IPS-18a (cell line): ENCODE measurements around the gene DET1.

Experiments used
- H3K27ac ChIP-seq: one replicate; pipeline ENCODE4 v1.5.1; 2013; ENCODE audit warnings: low read length
- H3K27me3 ChIP-seq: one replicate; pipeline ENCODE4 v1.6.1; 2013; ENCODE audit warnings: mild to moderate bottlenecking, low read length; ENCODE audit not compliant: control insufficient read depth, insufficient read depth
- H3K36me3 ChIP-seq: one replicate; pipeline ENCODE4 v1.6.1; 2013; ENCODE audit warnings: low read depth, low read length; ENCODE audit not compliant: control insufficient read depth
- H3K4me1 ChIP-seq: one replicate; pipeline ENCODE4 v1.6.1; 2013; ENCODE audit warnings: low read depth, low read length; ENCODE audit not compliant: control insufficient read depth
- H3K4me3 ChIP-seq: one replicate; pipeline ENCODE4 v1.5.1; 2013; ENCODE audit warnings: low read length
- H3K9ac ChIP-seq: one replicate; pipeline ENCODE4 v1.6.1; 2013; ENCODE audit warnings: mild to moderate bottlenecking, low read length, moderate library complexity
- H3K9me3 ChIP-seq: one replicate; pipeline ENCODE4 v1.6.1; 2013; ENCODE audit warnings: low read depth, low read length; ENCODE audit not compliant: control insufficient read depth

The DET1 gene

DNA sequence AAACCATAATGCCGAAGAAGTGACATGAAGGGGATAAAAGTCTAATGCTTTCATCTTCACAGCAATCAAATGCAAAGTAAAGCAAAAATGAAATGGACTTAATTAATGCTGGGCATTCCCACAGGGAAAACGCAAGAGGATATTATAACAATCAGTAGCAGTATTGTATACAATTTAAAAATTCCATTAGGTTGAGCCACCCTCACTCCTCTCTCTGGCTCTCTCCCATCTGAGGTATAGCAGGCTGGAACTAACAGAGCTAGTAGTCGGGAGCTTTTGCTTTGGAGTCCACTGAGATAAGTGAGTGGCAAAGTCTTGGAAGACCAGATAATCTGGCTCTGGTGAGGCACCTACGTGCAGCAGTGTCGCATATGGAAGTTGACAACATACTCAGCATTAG is 33.9 kb downstream of the DET1 start:
- Histone ChIP-seq H3K9ac (no peak overlapping the region), H3K36me3 (no peaks in the 10 kb centered on the region), H3K4me3 (no peak overlapping the region), H3K9me3 (no peaks in the 10 kb centered on the region), H3K27me3 (no peaks in the 10 kb centered on the region), H3K27ac (no peak overlapping the region), H3K4me1 (no peaks in the 10 kb centered on the region)

GRCh38 chr15:88512078-88512477 is 34.4 kb downstream of the DET1 start:
- Histone ChIP-seq H3K4me1 (no peaks in the 10 kb centered on the region), H3K9me3 (no peaks in the 10 kb centered on the region), H3K9ac (no peak overlapping the region), H3K36me3 (no peaks in the 10 kb centered on the region), H3K27me3 (no peaks in the 10 kb centered on the region), H3K4me3 (no peak overlapping the region), H3K27ac (no peak overlapping the region)

- Histone ChIP-seq H3K4me3 (no peak overlapping the region), H3K36me3 (no peaks in the 10 kb centered on the region), H3K27ac (no peak overlapping the region), H3K4me1 (no peaks in the 10 kb centered on the region), H3K9me3 (no peaks in the 10 kb centered on the region), H3K27me3 (no peaks in the 10 kb centered on the region), H3K9ac (no peak overlapping the region)
Observed at GRCh38 chr15:88511161-88511560, 35.3 kb downstream of the DET1 start.

GRCh38 chr15:88509964-88510363 is 36.5 kb downstream of the DET1 start:
- H3K27me3 ChIP-seq, result no peaks in the 10 kb centered on the region
- no peak overlapping the region for H3K4me3 ChIP-seq
- H3K9me3 ChIP-seq, result no peaks in the 10 kb centered on the region
- H3K9ac ChIP-seq, result no peak overlapping the region
- H3K27ac ChIP-seq, result no peak overlapping the region
- no peaks in the 10 kb centered on the region for H3K4me1 ChIP-seq
- no peaks in the 10 kb centered on the region for H3K36me3 ChIP-seq

DNA sequence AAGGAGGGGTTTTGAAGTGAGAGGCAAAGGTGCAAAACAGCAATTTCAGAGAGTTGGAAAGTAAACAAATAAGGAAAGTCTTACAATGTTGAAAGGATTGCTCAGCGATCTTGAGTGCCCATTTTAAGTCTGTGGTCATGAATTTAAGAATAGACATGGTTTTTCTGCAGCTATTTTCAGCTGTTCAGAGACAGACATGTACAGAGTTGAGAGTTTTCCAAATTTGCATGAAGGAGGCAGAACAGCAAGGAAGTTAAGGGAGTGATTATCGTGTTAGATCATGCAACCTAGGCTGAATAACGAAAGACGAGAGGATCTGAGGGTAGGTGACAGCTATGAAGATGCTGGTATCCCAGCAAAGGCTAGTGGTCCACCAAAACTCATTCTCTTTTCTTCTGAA is 37.2 kb downstream of the DET1 start:
- H3K9me3 ChIP-seq, result no peaks in the 10 kb centered on the region
- H3K36me3 ChIP-seq, result no peaks in the 10 kb centered on the region
- H3K4me3 ChIP-seq, result no peak overlapping the region
- no peaks in the 10 kb centered on the region for H3K27me3 ChIP-seq
- no peak overlapping the region for H3K27ac ChIP-seq
- H3K4me1 ChIP-seq, result no peaks in the 10 kb centered on the region
- H3K9ac ChIP-seq, result no peak overlapping the region

GRCh38 chr15:88506628-88507027 is 39.9 kb downstream of the DET1 start:
- Histone ChIP-seq H3K27ac (no peak overlapping the region), H3K4me1 (peaks cover 5% of the 10 kb centered on the region), H3K9ac (no peak overlapping the region), H3K27me3 (no peaks in the 10 kb centered on the region), H3K9me3 (no peaks in the 10 kb centered on the region), H3K4me3 (no peak overlapping the region), H3K36me3 (no peaks in the 10 kb centered on the region)

- H3K9ac ChIP-seq, result no peak overlapping the region
- H3K4me1 ChIP-seq, result peaks cover 5% of the 10 kb centered on the region
- H3K36me3 ChIP-seq, result no peaks in the 10 kb centered on the region
- H3K9me3 ChIP-seq, result no peaks in the 10 kb centered on the region
- H3K4me3 ChIP-seq, result no peak overlapping the region
- no peak overlapping the region for H3K27ac ChIP-seq
- H3K27me3 ChIP-seq, result no peaks in the 10 kb centered on the region
Observed at GRCh38 chr15:88505721-88506120, 40.8 kb downstream of the DET1 start.

DNA sequence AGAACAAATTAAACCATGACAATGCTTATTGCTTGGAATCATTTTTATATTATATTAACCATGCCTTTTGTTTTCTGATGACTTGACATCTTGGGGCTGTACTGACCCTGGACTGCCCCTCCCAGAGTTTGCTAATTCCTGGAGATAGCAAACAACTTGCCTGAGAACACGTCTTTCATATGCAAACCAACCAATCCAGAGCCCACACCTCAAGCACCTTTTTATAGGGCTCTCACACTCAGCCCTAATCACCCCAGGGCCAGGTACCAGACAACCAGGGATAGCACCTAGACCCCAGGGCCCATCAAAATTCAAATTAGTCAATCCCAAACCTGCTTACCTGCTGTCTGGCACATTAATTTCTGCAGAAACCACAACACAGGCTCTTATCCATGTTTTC is 42.0 kb downstream of the DET1 start:
- no peak overlapping the region for H3K27ac ChIP-seq
- no peak overlapping the region for H3K9ac ChIP-seq
- H3K36me3 ChIP-seq, result no peaks in the 10 kb centered on the region
- H3K9me3 ChIP-seq, result no peaks in the 10 kb centered on the region
- H3K4me1 ChIP-seq, result peaks cover 5% of the 10 kb centered on the region
- H3K4me3 ChIP-seq, result no peak overlapping the region
- H3K27me3 ChIP-seq, result no peaks in the 10 kb centered on the region

GRCh38 chr15:88498996-88499395 is 47.5 kb downstream of the DET1 start:
- H3K9me3 ChIP-seq, result no peaks in the 10 kb centered on the region
- H3K36me3 ChIP-seq, result no peaks in the 10 kb centered on the region
- no peak overlapping the region for H3K27ac ChIP-seq
- H3K4me3 ChIP-seq, result no peak overlapping the region
- no peaks in the 10 kb centered on the region for H3K27me3 ChIP-seq
- peaks cover 5% of the 10 kb centered on the region for H3K4me1 ChIP-seq
- no peak overlapping the region for H3K9ac ChIP-seq

- Histone ChIP-seq H3K27ac (no peak overlapping the region), H3K27me3 (no peaks in the 10 kb centered on the region), H3K9ac (no peak overlapping the region), H3K9me3 (no peaks in the 10 kb centered on the region), H3K4me1 (peaks cover under 1% of the 10 kb centered on the region), H3K36me3 (no peaks in the 10 kb centered on the region), H3K4me3 (no peak overlapping the region)
Observed at GRCh38 chr15:88497109-88497765, 49.2 kb downstream of the DET1 start.

- no peak overlapping the region for H3K4me3 ChIP-seq
- H3K9me3 ChIP-seq, result no peaks in the 10 kb centered on the region
- no peaks in the 10 kb centered on the region for H3K27me3 ChIP-seq
- no peaks in the 10 kb centered on the region for H3K4me1 ChIP-seq
- no peaks in the 10 kb centered on the region for H3K36me3 ChIP-seq
- no peak overlapping the region for H3K9ac ChIP-seq
- no peak overlapping the region for H3K27ac ChIP-seq
Observed at GRCh38 chr15:88493844-88494243, 52.6 kb downstream of the DET1 start.

GRCh38 chr15:88491158-88491557 is 55.3 kb downstream of the DET1 start:
- Histone ChIP-seq H3K36me3 (no peaks in the 10 kb centered on the region), H3K9ac (no peak overlapping the region), H3K4me1 (no peaks in the 10 kb centered on the region)

More at GRCh38 chr15:88491158-88491557, 55.3 kb downstream of the DET1 start:
- Histone ChIP-seq H3K4me3 (no peak overlapping the region), H3K9me3 (no peaks in the 10 kb centered on the region), H3K27me3 (no peaks in the 10 kb centered on the region), H3K27ac (no peak overlapping the region)
